Thyroid gland (tissue), 4 donors: ENCODE results near the gene ZNF337.

ENCODE experiments used
- POLR2A ChIP-seq, 2 donors: fragments of 450-650 bp; IDR thresholded peaks; one replicate each; pipeline ENCODE4 v1.6.1; 2017; ENCODE audit warnings: antibody characterized with exemption in 2 of 2, mild to moderate bottlenecking in 2 of 2, moderate library complexity in 1 of 2
- TF ChIP-seq, protein P1 (sequence below), 6 experiments: fragments of 200-600 bp in 3 of 6; fragments of 450-650 bp in 3 of 6; sonication (generic) in 3 of 6; IDR thresholded peaks; one replicate each; pipeline ENCODE4 v1.5.1; 2016 to 2019; ENCODE audit warnings: antibody characterized with exemption in 6 of 6, mild to moderate bottlenecking in 2 of 6, inconsistent platforms in 1 of 6, moderate library complexity in 1 of 6

DNA sequence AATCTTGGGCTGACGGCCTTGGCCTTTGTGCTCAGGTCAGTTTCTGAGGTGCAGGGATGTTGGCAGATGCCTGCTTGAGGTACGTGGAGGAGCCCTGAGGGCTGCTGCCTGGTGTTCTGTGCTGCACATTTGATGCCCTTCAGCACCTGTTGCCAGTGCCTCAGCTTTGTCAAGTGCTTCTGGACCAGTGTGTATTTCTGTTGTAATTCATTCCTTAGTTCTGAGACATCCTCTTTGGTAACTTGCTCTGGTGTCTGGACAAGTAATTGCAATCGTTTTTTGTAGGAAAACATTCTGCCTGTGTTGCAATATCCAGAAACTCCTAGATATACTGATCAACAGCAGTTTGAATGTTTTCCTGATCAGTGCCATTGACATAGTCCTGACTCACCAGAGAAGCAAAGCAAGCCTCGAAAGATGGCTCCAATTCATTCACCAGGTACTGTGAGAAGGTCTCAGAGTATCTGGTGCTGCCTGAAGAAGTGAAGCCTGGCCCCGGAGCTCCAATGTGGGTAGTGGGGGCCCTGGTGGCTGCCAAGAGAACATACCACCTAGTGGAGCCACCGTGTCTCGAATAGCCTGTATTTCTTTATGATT is 26.7 kb downstream of the ZNF337 start:
- TF ChIP-seq, protein P1, sequence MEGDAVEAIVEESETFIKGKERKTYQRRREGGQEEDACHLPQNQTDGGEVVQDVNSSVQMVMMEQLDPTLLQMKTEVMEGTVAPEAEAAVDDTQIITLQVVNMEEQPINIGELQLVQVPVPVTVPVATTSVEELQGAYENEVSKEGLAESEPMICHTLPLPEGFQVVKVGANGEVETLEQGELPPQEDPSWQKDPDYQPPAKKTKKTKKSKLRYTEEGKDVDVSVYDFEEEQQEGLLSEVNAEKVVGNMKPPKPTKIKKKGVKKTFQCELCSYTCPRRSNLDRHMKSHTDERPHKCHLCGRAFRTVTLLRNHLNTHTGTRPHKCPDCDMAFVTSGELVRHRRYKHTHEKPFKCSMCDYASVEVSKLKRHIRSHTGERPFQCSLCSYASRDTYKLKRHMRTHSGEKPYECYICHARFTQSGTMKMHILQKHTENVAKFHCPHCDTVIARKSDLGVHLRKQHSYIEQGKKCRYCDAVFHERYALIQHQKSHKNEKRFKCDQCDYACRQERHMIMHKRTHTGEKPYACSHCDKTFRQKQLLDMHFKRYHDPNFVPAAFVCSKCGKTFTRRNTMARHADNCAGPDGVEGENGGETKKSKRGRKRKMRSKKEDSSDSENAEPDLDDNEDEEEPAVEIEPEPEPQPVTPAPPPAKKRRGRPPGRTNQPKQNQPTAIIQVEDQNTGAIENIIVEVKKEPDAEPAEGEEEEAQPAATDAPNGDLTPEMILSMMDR (IDR thresholded peaks at IDR 0.05): no peak
- no peak for TF ChIP-seq POLR2A (IDR thresholded peaks at IDR 0.05)
